Astrocyte (in vitro differentiated cells and primary cell): ENCODE results near the gene MXD3. TPM values are rescaled to one million over a fixed set of nuclear protein-coding genes. Genes with fewer than 3 reads are reported as not detected.

Experiments
- DNase-seq: peaks from one replicate; pipeline ENCODE4 v3.0.0-alpha.2; 2010; ENCODE audit warnings: low read depth
- FAIRE-seq: peaks from 2 replicates; lab custom pipeline; 2011; peaks lifted over from hg19 to GRCh38; lab: Jason Lieb, UNC
- H2AFZ ChIP-seq: 2 replicates; pipeline ENCODE4 v1.6.0; 2012; ENCODE audit warnings: low read depth, low read length, inconsistent platforms
- H3K27ac ChIP-seq: 2 replicates; pipeline ENCODE4 v1.5.1; 2011; ENCODE audit warnings: low read depth, low read length, inconsistent platforms
- H3K27me3 ChIP-seq: 2 replicates; pipeline ENCODE4 v1.6.0; 2011; ENCODE audit warnings: low read length, inconsistent platforms; ENCODE audit not compliant: insufficient read depth
- H3K36me3 ChIP-seq: 2 replicates; pipeline ENCODE4 v1.5.1; 2011; ENCODE audit warnings: low read length, inconsistent platforms; ENCODE audit not compliant: insufficient read depth
- H3K4me1 ChIP-seq: 2 replicates; pipeline ENCODE4 v1.5.1; 2011; ENCODE audit warnings: low read length, inconsistent platforms; ENCODE audit not compliant: insufficient read depth
- H3K4me2 ChIP-seq: 2 replicates; pipeline ENCODE4 v1.6.0; 2012; ENCODE audit warnings: low read length, inconsistent platforms
- H3K4me3 ChIP-seq: 2 replicates; pipeline ENCODE4 v1.5.1; 2011; ENCODE audit warnings: low read depth, mild to moderate bottlenecking, low read length, inconsistent platforms; ENCODE audit not compliant: insufficient read depth
- H3K79me2 ChIP-seq: 2 replicates; pipeline ENCODE4 v1.6.0; 2012; ENCODE audit warnings: mild to moderate bottlenecking, low read length, inconsistent platforms; ENCODE audit not compliant: insufficient read depth
- H3K9ac ChIP-seq: 2 replicates; pipeline ENCODE4 v1.6.0; 2012; ENCODE audit warnings: mild to moderate bottlenecking, low read length, inconsistent platforms
- H3K9me3 ChIP-seq: 2 replicates; pipeline ENCODE4 v1.5.1; 2012; ENCODE audit warnings: low read depth, mild to moderate bottlenecking, low read length, inconsistent platforms; ENCODE audit not compliant: insufficient read depth
- H4K20me1 ChIP-seq: 2 replicates; pipeline ENCODE4 v1.6.0; 2012; ENCODE audit warnings: low read length, inconsistent platforms; ENCODE audit not compliant: insufficient read depth
- H3K27ac Mint-ChIP-seq: one replicate; pipeline ENCODE4 v1.8.0; 2021; ENCODE audit warnings: mild to moderate bottlenecking, mixed read lengths; ENCODE audit not compliant: unreplicated experiment
- H3K27me3 Mint-ChIP-seq: one replicate; pipeline ENCODE4 v1.8.0; 2021; ENCODE audit warnings: low read depth, mixed read lengths; ENCODE audit not compliant: unreplicated experiment
- H3K36me3 Mint-ChIP-seq: one replicate; pipeline ENCODE4 v1.8.0; 2021; ENCODE audit warnings: low read depth, mixed read lengths; ENCODE audit not compliant: unreplicated experiment
- H3K4me1 Mint-ChIP-seq: one replicate; pipeline ENCODE4 v1.8.0; 2021; ENCODE audit warnings: low read depth, mixed read lengths; ENCODE audit not compliant: unreplicated experiment
- H3K4me3 Mint-ChIP-seq: one replicate; pipeline ENCODE4 v1.8.0; 2021; ENCODE audit warnings: mild to moderate bottlenecking, moderate library complexity, mixed read lengths; ENCODE audit not compliant: unreplicated experiment
- H3K9me3 Mint-ChIP-seq: one replicate; pipeline ENCODE4 v1.8.0; 2021; ENCODE audit warnings: mild to moderate bottlenecking, mixed read lengths; ENCODE audit not compliant: unreplicated experiment
- EZH2 ChIP-seq: IDR thresholded peaks from 2 replicates; pipeline ENCODE4 v1.6.1; 2012; ENCODE audit warnings: mild to moderate bottlenecking, low read length, inconsistent platforms; ENCODE audit not compliant: insufficient read depth
- total RNA-seq: library from RNA; stranded (reverse); gene quantifications from 2 replicates; pipeline ENCODE4 v1.2.1, GENCODE V29; 2021
- TF ChIP-seq, protein P1 (sequence below): IDR thresholded peaks from 2 replicates; pipeline ENCODE4 v1.5.1; 2011; ENCODE audit warnings: low read depth, mild to moderate bottlenecking, inconsistent platforms, low read length, moderate library complexity; ENCODE audit not compliant: insufficient read depth

MXD3 gene
- total RNA-seq, 1 donor from 2014 or later: 2.8 TPM

DNA sequence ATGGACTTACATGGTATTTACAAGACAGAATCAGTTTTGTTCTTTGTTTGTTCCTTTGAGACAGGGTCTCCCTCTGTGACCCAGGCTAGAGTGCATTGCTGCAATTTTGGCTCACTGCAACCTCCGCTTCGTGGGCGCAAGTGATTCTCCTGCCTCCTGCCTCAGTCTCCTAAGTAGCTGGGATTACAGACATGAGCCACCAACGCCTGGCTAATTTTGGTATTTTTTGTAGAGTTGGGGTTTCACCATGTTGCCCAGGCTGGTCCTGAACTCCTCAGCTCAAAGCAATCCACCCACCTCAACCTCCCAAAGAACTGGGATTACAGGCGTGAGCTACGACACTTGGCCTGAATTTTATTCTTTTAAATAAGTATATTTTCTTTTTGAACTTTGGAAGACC is 35.8 kb downstream of the MXD3 start:
- TF ChIP-seq, protein P1, sequence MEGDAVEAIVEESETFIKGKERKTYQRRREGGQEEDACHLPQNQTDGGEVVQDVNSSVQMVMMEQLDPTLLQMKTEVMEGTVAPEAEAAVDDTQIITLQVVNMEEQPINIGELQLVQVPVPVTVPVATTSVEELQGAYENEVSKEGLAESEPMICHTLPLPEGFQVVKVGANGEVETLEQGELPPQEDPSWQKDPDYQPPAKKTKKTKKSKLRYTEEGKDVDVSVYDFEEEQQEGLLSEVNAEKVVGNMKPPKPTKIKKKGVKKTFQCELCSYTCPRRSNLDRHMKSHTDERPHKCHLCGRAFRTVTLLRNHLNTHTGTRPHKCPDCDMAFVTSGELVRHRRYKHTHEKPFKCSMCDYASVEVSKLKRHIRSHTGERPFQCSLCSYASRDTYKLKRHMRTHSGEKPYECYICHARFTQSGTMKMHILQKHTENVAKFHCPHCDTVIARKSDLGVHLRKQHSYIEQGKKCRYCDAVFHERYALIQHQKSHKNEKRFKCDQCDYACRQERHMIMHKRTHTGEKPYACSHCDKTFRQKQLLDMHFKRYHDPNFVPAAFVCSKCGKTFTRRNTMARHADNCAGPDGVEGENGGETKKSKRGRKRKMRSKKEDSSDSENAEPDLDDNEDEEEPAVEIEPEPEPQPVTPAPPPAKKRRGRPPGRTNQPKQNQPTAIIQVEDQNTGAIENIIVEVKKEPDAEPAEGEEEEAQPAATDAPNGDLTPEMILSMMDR: no peak
- no peak for TF ChIP-seq EZH2
- H3K9ac ChIP-seq: no peak overlapping the region
- no peak overlapping the region for H3K4me2 ChIP-seq
- no peaks in the 10 kb centered on the region for H3K9me3 ChIP-seq
- peaks cover 2% of the 10 kb centered on the region for H3K79me2 ChIP-seq
- FAIRE-seq (no peak), DNase-seq (no peak)
- H3K4me1 Mint-ChIP-seq: peaks cover 8% of the 10 kb centered on the region
- H3K9me3 Mint-ChIP-seq: no peaks in the 10 kb centered on the region
- no peak overlapping the region for H3K4me3 Mint-ChIP-seq
- H3K27me3 Mint-ChIP-seq: no peaks in the 10 kb centered on the region
- no peak overlapping the region for H2AFZ ChIP-seq
- no peak overlapping the region for H3K4me3 ChIP-seq
- no peaks in the 10 kb centered on the region for H3K27me3 ChIP-seq
- H3K36me3 Mint-ChIP-seq: peaks cover 21% of the 10 kb centered on the region
- no peak overlapping the region for H3K27ac Mint-ChIP-seq
- H4K20me1 ChIP-seq: peaks cover 25% of the 10 kb centered on the region
- H3K27ac ChIP-seq: no peak overlapping the region
- peaks cover 3% of the 10 kb centered on the region for H3K4me1 ChIP-seq
- peaks cover 36% of the 10 kb centered on the region for H3K36me3 ChIP-seq

DNA sequence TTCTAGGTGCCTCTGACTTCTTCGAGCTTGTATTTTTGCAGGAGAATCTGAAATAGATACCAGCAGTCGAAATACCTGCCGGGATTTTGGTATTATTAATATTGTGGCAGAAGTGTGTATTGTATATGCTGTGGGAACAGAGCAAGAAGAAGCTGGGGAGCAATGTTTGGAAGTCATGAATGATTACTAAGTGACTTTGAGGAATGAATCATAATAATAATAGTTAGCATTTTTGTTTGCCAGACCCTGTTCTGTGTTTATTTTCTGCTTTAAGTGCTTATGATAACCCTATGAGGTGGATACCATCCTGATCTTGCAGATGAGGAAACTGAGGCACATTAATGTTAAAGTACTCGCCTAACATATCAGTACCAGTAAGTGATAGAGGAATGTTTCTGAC is 40.6 kb downstream of the MXD3 start:
- H3K9me3 Mint-ChIP-seq: no peaks in the 10 kb centered on the region
- H3K9me3 ChIP-seq: no peaks in the 10 kb centered on the region
- H3K4me3 ChIP-seq: no peak overlapping the region
- H3K4me1 ChIP-seq: peaks cover 7% of the 10 kb centered on the region
- H3K27ac Mint-ChIP-seq: no peak overlapping the region
- H3K4me1 Mint-ChIP-seq: peaks cover 9% of the 10 kb centered on the region
- H3K36me3 ChIP-seq: peaks cover 34% of the 10 kb centered on the region
- peaks cover 15% of the 10 kb centered on the region for H4K20me1 ChIP-seq
- H3K79me2 ChIP-seq: peaks cover 3% of the 10 kb centered on the region
- H3K4me2 ChIP-seq: peak overlapping the region; percentile 5
- DNase-seq (no peak), FAIRE-seq (no peak)
- no peak overlapping the region for H3K4me3 Mint-ChIP-seq
- H2AFZ ChIP-seq: no peak overlapping the region
- H3K9ac ChIP-seq: no peak overlapping the region
- H3K27ac ChIP-seq: no peak overlapping the region
- TF ChIP-seq, protein P1: no peak
- no peak for TF ChIP-seq EZH2
- H3K27me3 ChIP-seq: no peaks in the 10 kb centered on the region
- H3K27me3 Mint-ChIP-seq: no peaks in the 10 kb centered on the region
- peaks cover 12% of the 10 kb centered on the region for H3K36me3 Mint-ChIP-seq

DNA sequence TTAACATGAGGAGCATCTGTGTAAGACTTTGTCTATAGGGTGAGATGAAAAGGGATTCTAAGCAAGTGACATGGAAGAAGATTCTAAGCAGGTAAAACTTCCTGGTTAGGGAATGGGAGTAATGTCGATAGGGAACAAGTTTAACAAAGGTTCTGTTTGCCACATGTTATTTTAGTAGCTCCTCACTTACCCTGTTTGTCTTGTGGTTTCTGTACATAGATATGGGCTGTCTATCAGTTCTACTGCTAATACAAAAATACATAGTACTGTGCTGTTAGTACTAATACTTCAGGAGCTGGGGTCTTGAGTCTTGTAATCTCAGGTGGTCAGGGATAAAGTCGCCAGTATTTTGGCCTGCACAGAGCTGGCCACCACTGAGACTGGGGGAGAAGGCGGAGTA is 41.0 kb downstream of the MXD3 start:
- Histone ChIP-seq H3K36me3 (peaks cover 33% of the 10 kb centered on the region), H3K4me1 (peaks cover 7% of the 10 kb centered on the region), H3K4me2 (peak overlapping the region; percentile 5), H3K4me3 (no peak overlapping the region), H3K9ac (no peak overlapping the region), H3K27ac (no peak overlapping the region), H4K20me1 (peaks cover 15% of the 10 kb centered on the region), H3K79me2 (peaks cover 3% of the 10 kb centered on the region), H3K27me3 (no peaks in the 10 kb centered on the region), H3K9me3 (no peaks in the 10 kb centered on the region), H2AFZ (no peak overlapping the region)
- Mint-ChIP-seq H3K9me3 (no peaks in the 10 kb centered on the region), H3K27ac (no peak overlapping the region), H3K4me3 (no peak overlapping the region), H3K36me3 (peaks cover 15% of the 10 kb centered on the region), H3K27me3 (no peaks in the 10 kb centered on the region), H3K4me1 (peaks cover 9% of the 10 kb centered on the region)
- TF ChIP-seq, protein P1: no peak
- no peak for TF ChIP-seq EZH2
- no peak for DNase-seq
- FAIRE-seq: no peak
